KMS-11 (cell line): Measurements from ENCODE around the gene FOXL2.

Source experiments
- H2AFZ ChIP-seq: fragments of 200-600 bp; sonication (generic); 2 replicates; pipeline ENCODE4 v1.6.1; 2016; ENCODE audit warnings: antibody characterized with exemption, mixed run types, low read depth
- H3K27ac ChIP-seq: fragments of 200-600 bp; sonication (generic); 2 replicates; pipeline ENCODE4 v1.6.1; 2016; ENCODE audit warnings: mild to moderate bottlenecking, mixed run types
- H3K27me3 ChIP-seq: fragments of 200-600 bp; sonication (generic); 2 replicates; pipeline ENCODE4 v1.6.1; 2017; ENCODE audit warnings: mild to moderate bottlenecking, low read depth, mixed run types, moderate library complexity; ENCODE audit not compliant: insufficient read depth
- H3K36me3 ChIP-seq: fragments of 200-600 bp; sonication (generic); 2 replicates; pipeline ENCODE4 v1.6.1; 2017; ENCODE audit warnings: mild to moderate bottlenecking, mixed run types; ENCODE audit not compliant: insufficient read depth
- H3K4me1 ChIP-seq: fragments of 200-600 bp; sonication (generic); 2 replicates; pipeline ENCODE4 v1.6.1; 2016; ENCODE audit warnings: mild to moderate bottlenecking, low read depth, mixed run types; ENCODE audit not compliant: poor library complexity, severe bottlenecking
- H3K4me2 ChIP-seq: fragments of 200-600 bp; sonication (generic); 2 replicates; pipeline ENCODE4 v1.7.0; 2016; ENCODE audit warnings: mild to moderate bottlenecking, mixed run types
- H3K4me3 ChIP-seq: fragments of 200-600 bp; sonication (generic); IDR thresholded peaks from 2 replicates; pipeline ENCODE4 v1.6.1; 2017; ENCODE audit warnings: low read depth, low read length, mixed read lengths; ENCODE audit not compliant: insufficient read depth
- H3K79me2 ChIP-seq: fragments of 200-600 bp; sonication (generic); 2 replicates; pipeline ENCODE4 v1.6.1; 2016; ENCODE audit warnings: low read depth, mixed run types; ENCODE audit not compliant: insufficient read depth
- H3K9ac ChIP-seq: fragments of 200-600 bp; sonication (generic); 2 replicates; pipeline ENCODE4 v1.6.1; 2016; ENCODE audit warnings: mild to moderate bottlenecking, mixed run types
- H4K20me1 ChIP-seq: fragments of 200-600 bp; sonication (generic); 2 replicates; pipeline ENCODE4 v1.6.1; 2016; ENCODE audit warnings: mild to moderate bottlenecking, mixed run types; ENCODE audit not compliant: insufficient read depth
- CTCF ChIP-seq: fragments of 200-600 bp; sonication (generic); conservative IDR thresholded peaks from 2 replicates; pipeline ENCODE4 v1.6.1; 2017; ENCODE audit warnings: low read depth, mild to moderate bottlenecking, antibody characterized with exemption, low read length, moderate library complexity, mixed read lengths

FOXL2 gene

GRCh38 chr3:138946663-138947494 is at the start of gene FOXL2, which contains the start of gene FOXL2NB:
Gene FOXL2, minus strand, starts transcription at chr3:138947137. Its CDS starts 415 bp downstream, at chr3:138946722.
Gene FOXL2NB, plus strand, starts transcription at chr3:138947217. Its CDS starts 148 bp downstream, at chr3:138947365.
- Histone ChIP-seq H3K9ac (peak within 1 kb of the TSS; percentile 55), H3K4me2 (peak within 1 kb of the TSS; percentile 13; the same call in 1 of the 2 replicates), H3K36me3 (no peaks in the 10 kb centered on the region), H4K20me1 (no peaks in the 10 kb centered on the region), H3K79me2 (no peaks in the 10 kb centered on the region), H3K27me3 (no peaks in the 10 kb centered on the region), H2AFZ (peak within 1 kb of the TSS; percentile 61), H3K27ac (no peak within 1 kb of the TSS), H3K4me1 (no peaks in the 10 kb centered on the region), H3K4me3 (no peak within 1 kb of the TSS)
- TF ChIP-seq CTCF: no peak

GRCh38 chr3:138995706-138996105 is 48.8 kb upstream of the FOXL2 start:
- no peaks in the 10 kb centered on the region for H3K27me3 ChIP-seq
- no peak for TF ChIP-seq CTCF
- H2AFZ ChIP-seq: no peak overlapping the region
- no peak overlapping the region for H3K27ac ChIP-seq
- no peak overlapping the region for H3K4me3 ChIP-seq
- no peak overlapping the region for H3K9ac ChIP-seq
- no peaks in the 10 kb centered on the region for H3K4me1 ChIP-seq
- no peaks in the 10 kb centered on the region for H3K79me2 ChIP-seq
- H4K20me1 ChIP-seq: no peaks in the 10 kb centered on the region
- H3K36me3 ChIP-seq: no peaks in the 10 kb centered on the region
- H3K4me2 ChIP-seq: no peak overlapping the region

GRCh38 chr3:138987181-138987580 is 40.2 kb upstream of the FOXL2 start:
- no peaks in the 10 kb centered on the region for H4K20me1 ChIP-seq
- no peaks in the 10 kb centered on the region for H3K79me2 ChIP-seq
- no peaks in the 10 kb centered on the region for H3K36me3 ChIP-seq
- no peak overlapping the region for H3K27ac ChIP-seq
- H3K9ac ChIP-seq: no peak overlapping the region
- H3K4me2 ChIP-seq: no peak overlapping the region
- H3K4me3 ChIP-seq: no peak overlapping the region
- no peaks in the 10 kb centered on the region for H3K27me3 ChIP-seq
- TF ChIP-seq CTCF: no peak
- no peak overlapping the region for H2AFZ ChIP-seq
- peaks cover 5% of the 10 kb centered on the region for H3K4me1 ChIP-seq

- no peak overlapping the region for H2AFZ ChIP-seq
- no peak overlapping the region for H3K4me3 ChIP-seq
- H4K20me1 ChIP-seq: no peaks in the 10 kb centered on the region
- no peaks in the 10 kb centered on the region for H3K79me2 ChIP-seq
- peaks cover 5% of the 10 kb centered on the region for H3K4me1 ChIP-seq
- no peak overlapping the region for H3K9ac ChIP-seq
- no peaks in the 10 kb centered on the region for H3K27me3 ChIP-seq
- TF ChIP-seq CTCF: no peak
- H3K27ac ChIP-seq: no peak overlapping the region
- H3K4me2 ChIP-seq: no peak overlapping the region
- H3K36me3 ChIP-seq: no peaks in the 10 kb centered on the region
Observed at GRCh38 chr3:138985932-138986331, 39.0 kb upstream of the FOXL2 start.
